K562 (cell line): Measurements from ENCODE around the gene RSPH9. TPM values are rescaled to one million over a fixed set of nuclear protein-coding genes. Genes with fewer than 3 reads are reported as not detected.

ENCODE experiments used
- ATF7 ChIP-seq: fragments of 450-650 bp; IDR thresholded peaks from 2 replicates; pipeline ENCODE4 v1.7.1; 2014; ENCODE audit warnings: mild to moderate bottlenecking, moderate library complexity
- BDP1 ChIP-seq: IDR thresholded peaks from 3 replicates; pipeline ENCODE4 v1.6.1; 2011; ENCODE audit not compliant: insufficient read length, insufficient read depth
- CEBPG ChIP-seq, 3 experiments: fragments of 200-800 bp in 1 of 3; sonication (Bioruptor generic) in 1 of 3; sonication (generic) in 1 of 3; formaldehyde crosslinking in 1 of 3; IDR thresholded peaks in 2 of 3; conservative IDR thresholded peaks in 1 of 3; 2 replicates each; pipeline versions ENCODE4 v1.6.1 to v1.8.0; 2016 to 2022; ENCODE audit warnings: missing compliant biosample characterization in 2 of 3, missing genetic modification characterization in 2 of 3, mild to moderate bottlenecking in 1 of 3, missing genetic modification reagents in 1 of 3
- DACH1 ChIP-seq: fragments of 450-650 bp; IDR thresholded peaks from 2 replicates; pipeline ENCODE4 v1.6.1; 2018; ENCODE audit not compliant: partially characterized antibody
- DIDO1 ChIP-seq: fragments of 450-650 bp; IDR thresholded peaks from 2 replicates; pipeline ENCODE4 v1.6.1; 2016; ENCODE audit warnings: low read depth, missing biosample characterization, missing genetic modification characterization
- DNMT1 ChIP-seq: fragments of 450-650 bp; IDR thresholded peaks from 2 replicates; pipeline ENCODE4 v1.6.1; 2016; ENCODE audit warnings: antibody characterized with exemption, mild to moderate bottlenecking
- KAT7 ChIP-seq: sonication (generic); formaldehyde crosslinking; IDR thresholded peaks from 2 replicates; pipeline ENCODE4 v1.8.0; 2022; ENCODE audit warnings: missing genetic modification reagents, mild to moderate bottlenecking, borderline replicate concordance
- KAT8 ChIP-seq: fragments of 450-650 bp; IDR thresholded peaks from 2 replicates; pipeline ENCODE4 v1.6.1; 2016; ENCODE audit warnings: low read depth, mild to moderate bottlenecking
- MCM3 ChIP-seq: fragments of 450-650 bp; IDR thresholded peaks from 2 replicates; pipeline ENCODE4 v1.6.1; 2016
- NFYB ChIP-seq: IDR thresholded peaks from 2 replicates; pipeline ENCODE4 v1.6.1; 2011; ENCODE audit warnings: mild to moderate bottlenecking, moderate library complexity; ENCODE audit not compliant: insufficient read length; ENCODE audit errors: extremely low read depth
- NR2C2 ChIP-seq, 2 experiments: fragments of 200-800 bp in 1 of 2; sonication (Bioruptor generic) in 1 of 2; sonication (generic) in 1 of 2; formaldehyde crosslinking in 1 of 2; IDR thresholded peaks; 2 replicates each; pipeline versions ENCODE4 v1.6.1 to v1.8.0; 2016 to 2022; ENCODE audit warnings: mild to moderate bottlenecking in 1 of 2, missing compliant biosample characterization in 1 of 2, missing genetic modification characterization in 1 of 2, missing genetic modification reagents in 1 of 2
- PHB ChIP-seq: fragments of 250-450 bp; sonication (Bioruptor Pico); IDR thresholded peaks from 2 replicates; pipeline ENCODE4 v1.5.0; 2021
- RUNX1 ChIP-seq: sonication (generic); IDR thresholded peaks from 2 replicates; pipeline ENCODE4 v1.6.1; 2016; ENCODE audit warnings: antibody characterized with exemption, low read depth
- SMARCC2 ChIP-seq: fragments of 450-650 bp; IDR thresholded peaks from 2 replicates; pipeline ENCODE4 v1.6.1; 2017; ENCODE audit warnings: antibody characterized with exemption, moderate library complexity, mild to moderate bottlenecking, low read depth
- SRF ChIP-seq, 2 experiments: fragments of 250-450, 450-650 bp in 1 of 2; sonication (Bioruptor Pico) in 1 of 2; sonication (generic) in 1 of 2; formaldehyde crosslinking; IDR thresholded peaks; 2 replicates each; pipeline versions ENCODE4 v1.5.0 to v1.5.1; 2020 to 2022; ENCODE audit warnings: mild to moderate bottlenecking in 1 of 2, missing genetic modification reagents in 1 of 2
- STAG1 ChIP-seq: sonication (generic); formaldehyde crosslinking; IDR thresholded peaks from 2 replicates; pipeline ENCODE4 v1.5.0; 2020; ENCODE audit warnings: missing genetic modification reagents, borderline replicate concordance
- TARDBP ChIP-seq: fragments of 450-650 bp; IDR thresholded peaks from 2 replicates; pipeline ENCODE4 v1.6.1; 2016
- TBP ChIP-seq: optimal IDR thresholded peaks from 2 replicates; pipeline ENCODE3; 2011; ENCODE audit warnings: low read depth, low read length, improper control_type of control experiment
- TEAD1 ChIP-seq, 2 experiments: fragments of 450-650 bp in 1 of 2; sonication (generic) in 1 of 2; formaldehyde crosslinking; IDR thresholded peaks; 2 replicates each; pipeline versions ENCODE4 v1.4.0 to v1.8.0; 2020 to 2022; ENCODE audit warnings: mild to moderate bottlenecking in 2 of 2, missing genetic modification reagents in 1 of 2
- ZKSCAN1 ChIP-seq: fragments of 150-350 bp; IDR thresholded peaks from 2 replicates; pipeline ENCODE4 v1.6.1; 2016; ENCODE audit warnings: low read depth, low read length
- ZKSCAN3 ChIP-seq: fragments of 250-450 bp; sonication (Bioruptor Pico); IDR thresholded peaks from 2 replicates; pipeline ENCODE4 v1.4.0; 2020
- ZNF436 ChIP-seq: fragments of 250-450, 450-650 bp; sonication (Bioruptor Pico); formaldehyde crosslinking; IDR thresholded peaks from 2 replicates; pipeline ENCODE4 v1.7.0; 2020; ENCODE audit warnings: mild to moderate bottlenecking
- polyA plus RNA-seq, 8 experiments: library from polyadenylated mRNA; depleted of rRNA in 4 of 8; stranded (reverse) in 5 of 8; unstranded in 3 of 8; fragments of >200 nt; fragmentation: Nextera tagmentation in 2 of 8; fragmentation: Illumina TruSeq in 1 of 8; extraction: Ambion mirVana in 2 of 8; extraction: Trizol in 1 of 8; gene quantifications; 2 replicates each; pipeline versions ENCODE4 v1.2.1 to v1.2.3, GENCODE V29; 2011 to 2014; ENCODE audit warnings: inconsistent platforms in 1 of 8, missing spikeins in 1 of 8
- total RNA-seq, 7 experiments: library from RNA; depleted of rRNA in 6 of 7; stranded (reverse); fragments of >200 nt in 6 of 7; fragmentation: Illumina TruSeq in 2 of 7; extraction: Trizol in 2 of 7; gene quantifications; 2 replicates each; pipeline versions ENCODE4 v1.2.1 to v1.2.3, GENCODE V29; 2011 to 2021; ENCODE audit warnings: low replicate concordance in 1 of 7
- TF ChIP-seq, protein P1 (sequence below), 2 experiments: fragments of 200-800 bp in 1 of 2; sonication (Bioruptor generic) in 1 of 2; sonication (generic) in 1 of 2; formaldehyde crosslinking in 1 of 2; IDR thresholded peaks in 1 of 2; conservative IDR thresholded peaks in 1 of 2; 2 replicates each; pipeline versions ENCODE4 v1.5.0 to v1.6.1; 2016 to 2020; ENCODE audit warnings: missing compliant biosample characterization in 1 of 2, missing genetic modification characterization in 1 of 2, missing genetic modification reagents in 1 of 2
- TF ChIP-seq, protein P2 (sequence below): fragments of 150-350 bp; conservative IDR thresholded peaks from 2 replicates; pipeline ENCODE4 v1.6.1; 2014; ENCODE audit warnings: low read length

The RSPH9 gene
- total and polyA plus RNA-seq, 9 of the 15 experiments (the other 6 are each of a cell fraction or from before 2014, with no cell fraction given): 0.05 to 0.60 (median 0.39) TPM; not detected in 6

DNA sequence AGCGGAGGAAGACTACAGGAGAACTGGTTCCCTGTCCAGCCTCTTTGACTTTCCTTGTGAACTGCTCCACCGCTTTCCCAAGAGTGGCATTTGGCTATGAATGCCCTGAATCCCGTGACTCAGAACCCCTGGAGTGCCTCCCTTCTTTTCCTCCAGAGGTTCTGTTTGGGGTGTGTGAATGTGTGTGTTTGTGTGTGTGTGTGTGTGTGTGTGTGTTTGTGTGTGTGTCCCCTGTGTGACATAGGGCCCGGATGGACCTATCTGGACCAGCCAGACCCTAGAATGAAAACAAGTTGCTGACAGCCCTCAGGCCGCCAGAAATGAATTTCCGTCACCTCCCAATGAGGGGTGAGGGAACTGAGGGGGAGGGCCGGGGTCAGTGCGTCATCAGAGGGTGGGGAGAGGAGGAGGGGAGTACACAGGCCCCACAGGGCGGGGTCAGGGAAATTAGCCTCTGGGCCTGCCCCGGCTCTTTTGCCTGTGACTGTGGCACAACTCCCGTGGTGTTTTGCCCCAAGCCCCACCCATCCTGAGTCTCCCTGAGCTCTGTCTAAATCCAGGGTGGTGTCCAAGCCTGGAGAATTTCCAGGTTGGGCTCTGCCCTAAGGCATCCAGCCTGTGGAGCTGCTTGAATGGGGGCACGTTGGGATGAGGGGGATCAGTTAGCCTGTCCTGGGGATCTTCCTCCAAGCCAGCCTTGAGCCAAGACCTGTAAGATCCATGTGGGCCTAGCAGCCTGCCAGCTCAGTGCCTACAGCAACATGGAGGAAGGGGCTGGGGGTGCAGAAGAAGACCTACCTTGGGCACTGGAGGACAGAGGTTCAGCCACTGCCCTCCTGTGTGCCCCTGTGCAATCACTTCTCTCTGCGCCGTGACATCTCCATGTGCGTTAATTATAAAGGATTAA is 58.0 kb downstream of the RSPH9 start (continued):
- TF ChIP-seq, protein P1, sequence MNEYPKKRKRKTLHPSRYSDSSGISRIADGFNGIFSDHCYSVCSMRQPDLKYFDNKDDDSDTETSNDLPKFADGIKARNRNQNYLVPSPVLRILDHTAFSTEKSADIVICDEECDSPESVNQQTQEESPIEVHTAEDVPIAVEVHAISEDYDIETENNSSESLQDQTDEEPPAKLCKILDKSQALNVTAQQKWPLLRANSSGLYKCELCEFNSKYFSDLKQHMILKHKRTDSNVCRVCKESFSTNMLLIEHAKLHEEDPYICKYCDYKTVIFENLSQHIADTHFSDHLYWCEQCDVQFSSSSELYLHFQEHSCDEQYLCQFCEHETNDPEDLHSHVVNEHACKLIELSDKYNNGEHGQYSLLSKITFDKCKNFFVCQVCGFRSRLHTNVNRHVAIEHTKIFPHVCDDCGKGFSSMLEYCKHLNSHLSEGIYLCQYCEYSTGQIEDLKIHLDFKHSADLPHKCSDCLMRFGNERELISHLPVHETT (CRISPR knock-in tag; conservative IDR thresholded peaks at IDR 0.05 in 1 of 2, IDR thresholded peaks at IDR 0.05 in 1 of 2): no peak; a peak in 1 of 4 replicates
- TF ChIP-seq PHB (no peak), NFYB (no peak), RUNX1 (0 out of 2 replicates have a peak, but pooled peaks have one; percentile 47), DNMT1 (peak; percentile 98), SMARCC2 (peak; percentile 59; the same call in 1 of the 2 replicates), TBP (peak; percentile 45), SRF (CRISPR knock-in tag; IDR thresholded peaks at IDR 0.05) (peak in 1 of 2 experiments; percentile 74; a peak in 1 of 4 replicates), KAT7 (CRISPR knock-in tag) (no peak), BDP1 (no peak), TARDBP (peak; percentile 20; the same call in 1 of the 2 replicates), ZNF436 (CRISPR knock-in tag) (no peak), TEAD1 (CRISPR knock-in tag; IDR thresholded peaks at IDR 0.05) (no peak), ZKSCAN1 (peak; percentile 54; the same call in 1 of the 2 replicates), DIDO1 (peak; percentile 69), NR2C2 (CRISPR knock-in tag; IDR thresholded peaks at IDR 0.05) (no peak), NR2C2 (tag; IDR thresholded peaks at IDR 0.05) (peak; percentile 87), DACH1 (peak; percentile 13), STAG1 (CRISPR knock-in tag) (no peak), CEBPG (CRISPR knock-in tag; IDR thresholded peaks at IDR 0.05) (no peak), CEBPG (tag; conservative IDR thresholded peaks at IDR 0.05 in 1 of 2, IDR thresholded peaks at IDR 0.05 in 1 of 2) (no peak), KAT8 (0 out of 2 replicates have a peak, but pooled peaks have one; percentile 23), MCM3 (peak; percentile 96), ATF7 (peak; percentile 90), ZKSCAN3 (CRISPR knock-in tag) (no peak)
- TF ChIP-seq, protein P2, sequence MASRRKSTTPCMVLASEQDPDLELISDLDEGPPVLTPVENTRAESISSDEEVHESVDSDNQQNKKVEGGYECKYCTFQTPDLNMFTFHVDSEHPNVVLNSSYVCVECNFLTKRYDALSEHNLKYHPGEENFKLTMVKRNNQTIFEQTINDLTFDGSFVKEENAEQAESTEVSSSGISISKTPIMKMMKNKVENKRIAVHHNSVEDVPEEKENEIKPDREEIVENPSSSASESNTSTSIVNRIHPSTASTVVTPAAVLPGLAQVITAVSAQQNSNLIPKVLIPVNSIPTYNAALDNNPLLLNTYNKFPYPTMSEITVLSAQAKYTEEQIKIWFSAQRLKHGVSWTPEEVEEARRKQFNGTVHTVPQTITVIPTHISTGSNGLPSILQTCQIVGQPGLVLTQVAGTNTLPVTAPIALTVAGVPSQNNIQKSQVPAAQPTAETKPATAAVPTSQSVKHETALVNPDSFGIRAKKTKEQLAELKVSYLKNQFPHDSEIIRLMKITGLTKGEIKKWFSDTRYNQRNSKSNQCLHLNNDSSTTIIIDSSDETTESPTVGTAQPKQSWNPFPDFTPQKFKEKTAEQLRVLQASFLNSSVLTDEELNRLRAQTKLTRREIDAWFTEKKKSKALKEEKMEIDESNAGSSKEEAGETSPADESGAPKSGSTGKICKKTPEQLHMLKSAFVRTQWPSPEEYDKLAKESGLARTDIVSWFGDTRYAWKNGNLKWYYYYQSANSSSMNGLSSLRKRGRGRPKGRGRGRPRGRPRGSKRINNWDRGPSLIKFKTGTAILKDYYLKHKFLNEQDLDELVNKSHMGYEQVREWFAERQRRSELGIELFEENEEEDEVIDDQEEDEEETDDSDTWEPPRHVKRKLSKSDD: 0 out of 2 replicates have a peak, but pooled peaks have one; percentile 39
